ENCODE data around the gene BIRC3.

DNA sequence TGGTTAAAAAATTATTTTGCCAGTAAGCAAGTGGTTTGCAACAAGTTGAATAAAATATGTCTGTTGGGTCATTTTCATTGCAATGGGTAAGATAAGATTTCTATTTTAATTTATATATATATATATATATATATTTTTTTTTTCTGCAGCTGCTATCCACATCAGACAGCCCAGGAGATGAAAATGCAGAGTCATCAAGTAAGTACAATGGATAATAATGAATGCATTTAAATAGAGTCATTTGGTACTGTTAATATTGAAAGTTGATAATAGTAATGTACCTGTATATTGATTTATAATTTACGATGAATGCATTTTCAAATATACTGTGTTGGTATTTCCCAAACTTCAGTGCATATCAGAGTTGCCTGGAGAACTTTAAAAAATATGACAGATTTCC is 11.5 kb downstream of the BIRC3 start:
- TF ChIP-seq, protein P1, sequence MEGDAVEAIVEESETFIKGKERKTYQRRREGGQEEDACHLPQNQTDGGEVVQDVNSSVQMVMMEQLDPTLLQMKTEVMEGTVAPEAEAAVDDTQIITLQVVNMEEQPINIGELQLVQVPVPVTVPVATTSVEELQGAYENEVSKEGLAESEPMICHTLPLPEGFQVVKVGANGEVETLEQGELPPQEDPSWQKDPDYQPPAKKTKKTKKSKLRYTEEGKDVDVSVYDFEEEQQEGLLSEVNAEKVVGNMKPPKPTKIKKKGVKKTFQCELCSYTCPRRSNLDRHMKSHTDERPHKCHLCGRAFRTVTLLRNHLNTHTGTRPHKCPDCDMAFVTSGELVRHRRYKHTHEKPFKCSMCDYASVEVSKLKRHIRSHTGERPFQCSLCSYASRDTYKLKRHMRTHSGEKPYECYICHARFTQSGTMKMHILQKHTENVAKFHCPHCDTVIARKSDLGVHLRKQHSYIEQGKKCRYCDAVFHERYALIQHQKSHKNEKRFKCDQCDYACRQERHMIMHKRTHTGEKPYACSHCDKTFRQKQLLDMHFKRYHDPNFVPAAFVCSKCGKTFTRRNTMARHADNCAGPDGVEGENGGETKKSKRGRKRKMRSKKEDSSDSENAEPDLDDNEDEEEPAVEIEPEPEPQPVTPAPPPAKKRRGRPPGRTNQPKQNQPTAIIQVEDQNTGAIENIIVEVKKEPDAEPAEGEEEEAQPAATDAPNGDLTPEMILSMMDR (IDR thresholded peaks at IDR 0.05), result no peak
- TF ChIP-seq POLR2AphosphoS5 (IDR thresholded peaks at IDR 0.05; ENCODE audit: low read depth, low read length) (no peak), SIN3A (IDR thresholded peaks at IDR 0.05; ENCODE audit: borderline replicate concordance, insufficient read depth, low read depth, low read length) (no peak)
- TF ChIP-seq, protein P2, sequence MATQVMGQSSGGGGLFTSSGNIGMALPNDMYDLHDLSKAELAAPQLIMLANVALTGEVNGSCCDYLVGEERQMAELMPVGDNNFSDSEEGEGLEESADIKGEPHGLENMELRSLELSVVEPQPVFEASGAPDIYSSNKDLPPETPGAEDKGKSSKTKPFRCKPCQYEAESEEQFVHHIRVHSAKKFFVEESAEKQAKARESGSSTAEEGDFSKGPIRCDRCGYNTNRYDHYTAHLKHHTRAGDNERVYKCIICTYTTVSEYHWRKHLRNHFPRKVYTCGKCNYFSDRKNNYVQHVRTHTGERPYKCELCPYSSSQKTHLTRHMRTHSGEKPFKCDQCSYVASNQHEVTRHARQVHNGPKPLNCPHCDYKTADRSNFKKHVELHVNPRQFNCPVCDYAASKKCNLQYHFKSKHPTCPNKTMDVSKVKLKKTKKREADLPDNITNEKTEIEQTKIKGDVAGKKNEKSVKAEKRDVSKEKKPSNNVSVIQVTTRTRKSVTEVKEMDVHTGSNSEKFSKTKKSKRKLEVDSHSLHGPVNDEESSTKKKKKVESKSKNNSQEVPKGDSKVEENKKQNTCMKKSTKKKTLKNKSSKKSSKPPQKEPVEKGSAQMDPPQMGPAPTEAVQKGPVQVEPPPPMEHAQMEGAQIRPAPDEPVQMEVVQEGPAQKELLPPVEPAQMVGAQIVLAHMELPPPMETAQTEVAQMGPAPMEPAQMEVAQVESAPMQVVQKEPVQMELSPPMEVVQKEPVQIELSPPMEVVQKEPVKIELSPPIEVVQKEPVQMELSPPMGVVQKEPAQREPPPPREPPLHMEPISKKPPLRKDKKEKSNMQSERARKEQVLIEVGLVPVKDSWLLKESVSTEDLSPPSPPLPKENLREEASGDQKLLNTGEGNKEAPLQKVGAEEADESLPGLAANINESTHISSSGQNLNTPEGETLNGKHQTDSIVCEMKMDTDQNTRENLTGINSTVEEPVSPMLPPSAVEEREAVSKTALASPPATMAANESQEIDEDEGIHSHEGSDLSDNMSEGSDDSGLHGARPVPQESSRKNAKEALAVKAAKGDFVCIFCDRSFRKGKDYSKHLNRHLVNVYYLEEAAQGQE (IDR thresholded peaks at IDR 0.05; ENCODE audit: insufficient read depth in 1 of 2, low read depth in 2 of 2, low read length in 1 of 2), result no peak
